ENCODE data around the gene NOXO1.

- TF ChIP-seq, protein P1, sequence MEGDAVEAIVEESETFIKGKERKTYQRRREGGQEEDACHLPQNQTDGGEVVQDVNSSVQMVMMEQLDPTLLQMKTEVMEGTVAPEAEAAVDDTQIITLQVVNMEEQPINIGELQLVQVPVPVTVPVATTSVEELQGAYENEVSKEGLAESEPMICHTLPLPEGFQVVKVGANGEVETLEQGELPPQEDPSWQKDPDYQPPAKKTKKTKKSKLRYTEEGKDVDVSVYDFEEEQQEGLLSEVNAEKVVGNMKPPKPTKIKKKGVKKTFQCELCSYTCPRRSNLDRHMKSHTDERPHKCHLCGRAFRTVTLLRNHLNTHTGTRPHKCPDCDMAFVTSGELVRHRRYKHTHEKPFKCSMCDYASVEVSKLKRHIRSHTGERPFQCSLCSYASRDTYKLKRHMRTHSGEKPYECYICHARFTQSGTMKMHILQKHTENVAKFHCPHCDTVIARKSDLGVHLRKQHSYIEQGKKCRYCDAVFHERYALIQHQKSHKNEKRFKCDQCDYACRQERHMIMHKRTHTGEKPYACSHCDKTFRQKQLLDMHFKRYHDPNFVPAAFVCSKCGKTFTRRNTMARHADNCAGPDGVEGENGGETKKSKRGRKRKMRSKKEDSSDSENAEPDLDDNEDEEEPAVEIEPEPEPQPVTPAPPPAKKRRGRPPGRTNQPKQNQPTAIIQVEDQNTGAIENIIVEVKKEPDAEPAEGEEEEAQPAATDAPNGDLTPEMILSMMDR (IDR thresholded peaks at IDR 0.05), result no peak
- no peak for TF ChIP-seq POLR2A (IDR thresholded peaks at IDR 0.05)
Measured at GRCh38 chr16:1944612-1945199, 36.6 kb downstream of the NOXO1 start.

All from heart left ventricle (tissue), 13 donors.